HEK293 (cell line): ENCODE data around the gene PPFIA3.
A peak's percentile ranks its signal among the peaks of the same experiment; 100 is the strongest.

ENCODE experiments used
- CTCF ChIA-PET: fragments of 350-600 bp; formaldehyde crosslinking; extraction: SDS; loops from one replicate; lab custom pipeline; 2021; ENCODE audit warnings: antibody characterized with exemption; lab: Yijun Ruan, JAX
- POLR2A ChIA-PET: fragments of 300-600 bp; formaldehyde crosslinking; extraction: SDS; loops from one replicate; lab custom pipeline; 2020; ENCODE audit warnings: antibody characterized with exemption, inconsistent platforms; lab: Yijun Ruan, JAX
- H3K27ac ChIP-seq: fragments of 200-500 bp; sonication (Bioruptor generic); 2 replicates; pipeline ENCODE4 v1.5.1; 2014; ENCODE audit warnings: low read depth, low read length, control low read depth, inconsistent platforms; ENCODE audit errors: extremely low read depth
- H3K36me3 ChIP-seq, 2 experiments: fragments of 200-500 bp in 1 of 2; sonication (Bioruptor generic) in 1 of 2; 1 replicate in 1 of 2; 2 replicates in 1 of 2; pipeline ENCODE4 v1.5.1; 2014 to 2017; ENCODE audit warnings: inconsistent platforms in 2 of 2, low read length in 2 of 2; ENCODE audit not compliant: control insufficient read depth in 2 of 2, insufficient read depth in 1 of 2
- H3K4me1 ChIP-seq: fragments of 200-500 bp; sonication (Bioruptor generic); 2 replicates; pipeline ENCODE4 v1.5.1; 2014; ENCODE audit warnings: mild to moderate bottlenecking, low read length, inconsistent platforms; ENCODE audit not compliant: control insufficient read depth, insufficient read depth
- H3K4me3 ChIP-seq: 2 replicates; pipeline ENCODE4 v1.5.1; 2011; ENCODE audit warnings: low read depth, mild to moderate bottlenecking, control low read depth, low read length, moderate library complexity
- H3K9me3 ChIP-seq: fragments of 200-500 bp; sonication (Bioruptor generic); 2 replicates; pipeline ENCODE4 v1.5.1; 2014; ENCODE audit warnings: low read depth, low read length, inconsistent platforms; ENCODE audit not compliant: control insufficient read depth, insufficient read depth
- KLF8 ChIP-seq: fragments of 450-650 bp; formaldehyde crosslinking; IDR thresholded peaks from 2 replicates; pipeline ENCODE4 v1.5.1; 2016; ENCODE audit warnings: missing biosample characterization, missing genetic modification characterization
- SCRT1 ChIP-seq: fragments of 450-650 bp; formaldehyde crosslinking; IDR thresholded peaks from 2 replicates; pipeline ENCODE4 v1.5.1; 2016; ENCODE audit warnings: missing biosample characterization, missing genetic modification characterization, borderline replicate concordance
- SCRT2 ChIP-seq: fragments of 450-650 bp; formaldehyde crosslinking; IDR thresholded peaks from 2 replicates; pipeline ENCODE4 v1.5.1; 2016; ENCODE audit warnings: missing biosample characterization, missing genetic modification characterization
- SP3 ChIP-seq: fragments of 450-650 bp; formaldehyde crosslinking; IDR thresholded peaks from 2 replicates; pipeline ENCODE4 v1.5.1; 2016; ENCODE audit warnings: missing biosample characterization, missing genetic modification characterization
- ZBTB21 ChIP-seq: fragments of 450-650 bp; formaldehyde crosslinking; IDR thresholded peaks from 2 replicates; pipeline ENCODE4 v1.5.1; 2017; ENCODE audit warnings: missing biosample characterization, missing genetic modification characterization
- ZNF366 ChIP-seq: fragments of 450-650 bp; formaldehyde crosslinking; conservative IDR thresholded peaks from 2 replicates; pipeline ENCODE4 v1.5.1; 2016; ENCODE audit warnings: missing biosample characterization, missing genetic modification characterization
- ZNF677 ChIP-seq: fragments of 450-650 bp; IDR thresholded peaks from 2 replicates; pipeline ENCODE4 v1.5.0; 2018; ENCODE audit warnings: missing biosample characterization, mild to moderate bottlenecking, missing genetic modification characterization, moderate library complexity
- ZNF792 ChIP-seq: fragments of 450-650 bp; formaldehyde crosslinking; IDR thresholded peaks from 2 replicates; pipeline ENCODE4 v1.5.1; 2016; ENCODE audit warnings: missing biosample characterization, missing genetic modification characterization
- TF ChIP-seq, protein P1 (sequence below): fragments of 450-650 bp; formaldehyde crosslinking; IDR thresholded peaks from 2 replicates; pipeline ENCODE4 v1.5.1; 2016; ENCODE audit warnings: missing biosample characterization, missing genetic modification characterization
- TF ChIP-seq, protein P2 (sequence below): fragments of 450-650 bp; formaldehyde crosslinking; IDR thresholded peaks from 2 replicates; pipeline ENCODE4 v1.5.1; 2016; ENCODE audit warnings: missing biosample characterization, missing genetic modification characterization, borderline replicate concordance
- TF ChIP-seq, protein P3 (sequence below): fragments of 450-650 bp; formaldehyde crosslinking; IDR thresholded peaks from 2 replicates; pipeline ENCODE4 v1.5.1; 2017; ENCODE audit warnings: missing biosample characterization, missing genetic modification characterization
- TF ChIP-seq, protein P4 (sequence below): fragments of 450-650 bp; formaldehyde crosslinking; conservative IDR thresholded peaks from 2 replicates; pipeline ENCODE4 v1.5.1; 2016; ENCODE audit warnings: low read depth, missing biosample characterization, missing genetic modification characterization
- TF ChIP-seq, protein P5 (sequence below): fragments of 450-650 bp; formaldehyde crosslinking; conservative IDR thresholded peaks from 2 replicates; pipeline ENCODE4 v1.5.1; 2016; ENCODE audit warnings: low read depth, missing biosample characterization, missing genetic modification characterization

The PPFIA3 gene

DNA sequence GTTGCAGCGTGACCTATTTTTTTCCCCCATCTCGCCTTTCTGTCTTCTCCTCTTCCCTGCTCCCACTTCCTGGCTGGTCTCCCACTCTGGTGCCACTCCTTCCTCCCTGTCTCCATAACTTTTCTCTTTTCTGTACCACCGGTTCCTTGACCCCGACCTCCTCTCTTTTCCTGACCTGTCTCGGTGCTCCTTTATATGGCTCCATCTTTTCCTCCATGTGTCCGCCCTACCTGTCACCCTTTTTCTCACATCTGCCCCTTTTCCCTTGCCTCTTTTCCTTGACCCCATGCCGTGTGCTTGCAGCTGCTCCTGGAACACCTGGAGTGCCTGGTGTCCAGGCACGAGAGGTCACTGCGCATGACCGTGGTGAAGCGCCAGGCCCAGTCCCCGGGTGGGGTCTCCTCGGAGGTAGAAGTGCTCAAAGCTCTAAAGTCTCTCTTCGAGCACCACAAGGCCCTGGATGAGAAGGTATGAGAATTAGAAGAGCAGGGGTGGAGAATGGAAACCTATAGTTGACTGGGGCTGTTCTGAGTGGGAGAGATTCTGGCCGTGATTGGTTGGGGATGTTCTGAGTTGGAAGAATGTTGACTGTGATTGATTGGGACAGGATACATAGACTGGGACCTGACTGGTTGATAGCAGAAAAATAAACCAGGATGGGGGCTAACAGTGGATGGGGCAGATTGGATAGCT is 9.3 kb downstream of the PPFIA3 start:
- Histone ChIP-seq H3K27ac (no peak overlapping the region), H3K4me3 (no peak overlapping the region), H3K36me3 (peaks cover 0 to 18% of the 10 kb centered on the region in 2 experiments; a peak in 2 of 3 replicates), H3K9me3 (no peaks in the 10 kb centered on the region), H3K4me1 (peaks cover 7% of the 10 kb centered on the region)
- ChIA-PET POLR2A (interaction anchor here (0.5 to 1.4 kb wide), 12 partner anchors 9 to 69 kb away, joined by 4 to 27 read pairs (median 8); partner anchors contain the start of genes C19orf73, LIN7B and PPFIA3), CTCF (interaction anchor here (0.6 to 3.2 kb wide), 10 partner anchors 15 to 202 kb away, joined by 3 to 20 read pairs (median 4); partner anchors contain the start of gene LIN7B)
- TF ChIP-seq, protein P1, sequence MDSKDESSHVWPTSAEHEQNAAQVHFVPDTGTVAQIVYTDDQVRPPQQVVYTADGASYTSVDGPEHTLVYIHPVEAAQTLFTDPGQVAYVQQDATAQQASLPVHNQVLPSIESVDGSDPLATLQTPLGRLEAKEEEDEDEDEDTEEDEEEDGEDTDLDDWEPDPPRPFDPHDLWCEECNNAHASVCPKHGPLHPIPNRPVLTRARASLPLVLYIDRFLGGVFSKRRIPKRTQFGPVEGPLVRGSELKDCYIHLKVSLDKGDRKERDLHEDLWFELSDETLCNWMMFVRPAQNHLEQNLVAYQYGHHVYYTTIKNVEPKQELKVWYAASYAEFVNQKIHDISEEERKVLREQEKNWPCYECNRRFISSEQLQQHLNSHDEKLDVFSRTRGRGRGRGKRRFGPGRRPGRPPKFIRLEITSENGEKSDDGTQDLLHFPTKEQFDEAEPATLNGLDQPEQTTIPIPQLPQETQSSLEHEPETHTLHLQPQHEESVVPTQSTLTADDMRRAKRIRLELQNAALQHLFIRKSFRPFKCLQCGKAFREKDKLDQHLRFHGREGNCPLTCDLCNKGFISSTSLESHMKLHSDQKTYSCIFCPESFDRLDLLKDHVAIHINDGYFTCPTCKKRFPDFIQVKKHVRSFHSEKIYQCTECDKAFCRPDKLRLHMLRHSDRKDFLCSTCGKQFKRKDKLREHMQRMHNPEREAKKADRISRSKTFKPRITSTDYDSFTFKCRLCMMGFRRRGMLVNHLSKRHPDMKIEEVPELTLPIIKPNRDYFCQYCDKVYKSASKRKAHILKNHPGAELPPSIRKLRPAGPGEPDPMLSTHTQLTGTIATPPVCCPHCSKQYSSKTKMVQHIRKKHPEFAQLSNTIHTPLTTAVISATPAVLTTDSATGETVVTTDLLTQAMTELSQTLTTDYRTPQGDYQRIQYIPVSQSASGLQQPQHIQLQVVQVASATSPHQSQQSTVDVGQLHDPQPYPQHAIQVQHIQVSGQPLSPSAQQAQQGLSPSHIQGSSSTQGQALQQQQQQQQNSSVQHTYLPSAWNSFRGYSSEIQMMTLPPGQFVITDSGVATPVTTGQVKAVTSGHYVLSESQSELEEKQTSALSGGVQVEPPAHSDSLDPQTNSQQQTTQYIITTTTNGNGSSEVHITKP = 0 out of 2 replicates have a peak, but pooled peaks have one; percentile 4
- no peak for TF ChIP-seq ZNF792 (tag by site-specific recombination)
- TF ChIP-seq, protein P2, sequence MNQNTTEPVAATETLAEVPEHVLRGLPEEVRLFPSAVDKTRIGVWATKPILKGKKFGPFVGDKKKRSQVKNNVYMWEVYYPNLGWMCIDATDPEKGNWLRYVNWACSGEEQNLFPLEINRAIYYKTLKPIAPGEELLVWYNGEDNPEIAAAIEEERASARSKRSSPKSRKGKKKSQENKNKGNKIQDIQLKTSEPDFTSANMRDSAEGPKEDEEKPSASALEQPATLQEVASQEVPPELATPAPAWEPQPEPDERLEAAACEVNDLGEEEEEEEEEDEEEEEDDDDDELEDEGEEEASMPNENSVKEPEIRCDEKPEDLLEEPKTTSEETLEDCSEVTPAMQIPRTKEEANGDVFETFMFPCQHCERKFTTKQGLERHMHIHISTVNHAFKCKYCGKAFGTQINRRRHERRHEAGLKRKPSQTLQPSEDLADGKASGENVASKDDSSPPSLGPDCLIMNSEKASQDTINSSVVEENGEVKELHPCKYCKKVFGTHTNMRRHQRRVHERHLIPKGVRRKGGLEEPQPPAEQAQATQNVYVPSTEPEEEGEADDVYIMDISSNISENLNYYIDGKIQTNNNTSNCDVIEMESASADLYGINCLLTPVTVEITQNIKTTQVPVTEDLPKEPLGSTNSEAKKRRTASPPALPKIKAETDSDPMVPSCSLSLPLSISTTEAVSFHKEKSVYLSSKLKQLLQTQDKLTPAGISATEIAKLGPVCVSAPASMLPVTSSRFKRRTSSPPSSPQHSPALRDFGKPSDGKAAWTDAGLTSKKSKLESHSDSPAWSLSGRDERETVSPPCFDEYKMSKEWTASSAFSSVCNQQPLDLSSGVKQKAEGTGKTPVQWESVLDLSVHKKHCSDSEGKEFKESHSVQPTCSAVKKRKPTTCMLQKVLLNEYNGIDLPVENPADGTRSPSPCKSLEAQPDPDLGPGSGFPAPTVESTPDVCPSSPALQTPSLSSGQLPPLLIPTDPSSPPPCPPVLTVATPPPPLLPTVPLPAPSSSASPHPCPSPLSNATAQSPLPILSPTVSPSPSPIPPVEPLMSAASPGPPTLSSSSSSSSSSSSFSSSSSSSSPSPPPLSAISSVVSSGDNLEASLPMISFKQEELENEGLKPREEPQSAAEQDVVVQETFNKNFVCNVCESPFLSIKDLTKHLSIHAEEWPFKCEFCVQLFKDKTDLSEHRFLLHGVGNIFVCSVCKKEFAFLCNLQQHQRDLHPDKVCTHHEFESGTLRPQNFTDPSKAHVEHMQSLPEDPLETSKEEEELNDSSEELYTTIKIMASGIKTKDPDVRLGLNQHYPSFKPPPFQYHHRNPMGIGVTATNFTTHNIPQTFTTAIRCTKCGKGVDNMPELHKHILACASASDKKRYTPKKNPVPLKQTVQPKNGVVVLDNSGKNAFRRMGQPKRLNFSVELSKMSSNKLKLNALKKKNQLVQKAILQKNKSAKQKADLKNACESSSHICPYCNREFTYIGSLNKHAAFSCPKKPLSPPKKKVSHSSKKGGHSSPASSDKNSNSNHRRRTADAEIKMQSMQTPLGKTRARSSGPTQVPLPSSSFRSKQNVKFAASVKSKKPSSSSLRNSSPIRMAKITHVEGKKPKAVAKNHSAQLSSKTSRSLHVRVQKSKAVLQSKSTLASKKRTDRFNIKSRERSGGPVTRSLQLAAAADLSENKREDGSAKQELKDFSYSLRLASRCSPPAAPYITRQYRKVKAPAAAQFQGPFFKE (tag by site-specific recombination) = no peak
- TF ChIP-seq ZNF366 (tag by site-specific recombination) = peak; percentile 48; the same call in 1 of the 2 replicates
- no peak for TF ChIP-seq SCRT2 (tag by site-specific recombination)
- TF ChIP-seq, protein P3, sequence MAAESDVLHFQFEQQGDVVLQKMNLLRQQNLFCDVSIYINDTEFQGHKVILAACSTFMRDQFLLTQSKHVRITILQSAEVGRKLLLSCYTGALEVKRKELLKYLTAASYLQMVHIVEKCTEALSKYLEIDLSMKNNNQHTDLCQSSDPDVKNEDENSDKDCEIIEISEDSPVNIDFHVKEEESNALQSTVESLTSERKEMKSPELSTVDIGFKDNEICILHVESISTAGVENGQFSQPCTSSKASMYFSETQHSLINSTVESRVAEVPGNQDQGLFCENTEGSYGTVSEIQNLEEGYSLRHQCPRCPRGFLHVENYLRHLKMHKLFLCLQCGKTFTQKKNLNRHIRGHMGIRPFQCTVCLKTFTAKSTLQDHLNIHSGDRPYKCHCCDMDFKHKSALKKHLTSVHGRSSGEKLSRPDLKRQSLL (tag by site-specific recombination) = 0 out of 2 replicates have a peak, but pooled peaks have one; percentile 39
- peak; percentile 7; the same call in 1 of the 2 replicates for TF ChIP-seq KLF8 (tag by site-specific recombination)
- TF ChIP-seq SCRT1 (tag by site-specific recombination) = no peak
- TF ChIP-seq, protein P4, sequence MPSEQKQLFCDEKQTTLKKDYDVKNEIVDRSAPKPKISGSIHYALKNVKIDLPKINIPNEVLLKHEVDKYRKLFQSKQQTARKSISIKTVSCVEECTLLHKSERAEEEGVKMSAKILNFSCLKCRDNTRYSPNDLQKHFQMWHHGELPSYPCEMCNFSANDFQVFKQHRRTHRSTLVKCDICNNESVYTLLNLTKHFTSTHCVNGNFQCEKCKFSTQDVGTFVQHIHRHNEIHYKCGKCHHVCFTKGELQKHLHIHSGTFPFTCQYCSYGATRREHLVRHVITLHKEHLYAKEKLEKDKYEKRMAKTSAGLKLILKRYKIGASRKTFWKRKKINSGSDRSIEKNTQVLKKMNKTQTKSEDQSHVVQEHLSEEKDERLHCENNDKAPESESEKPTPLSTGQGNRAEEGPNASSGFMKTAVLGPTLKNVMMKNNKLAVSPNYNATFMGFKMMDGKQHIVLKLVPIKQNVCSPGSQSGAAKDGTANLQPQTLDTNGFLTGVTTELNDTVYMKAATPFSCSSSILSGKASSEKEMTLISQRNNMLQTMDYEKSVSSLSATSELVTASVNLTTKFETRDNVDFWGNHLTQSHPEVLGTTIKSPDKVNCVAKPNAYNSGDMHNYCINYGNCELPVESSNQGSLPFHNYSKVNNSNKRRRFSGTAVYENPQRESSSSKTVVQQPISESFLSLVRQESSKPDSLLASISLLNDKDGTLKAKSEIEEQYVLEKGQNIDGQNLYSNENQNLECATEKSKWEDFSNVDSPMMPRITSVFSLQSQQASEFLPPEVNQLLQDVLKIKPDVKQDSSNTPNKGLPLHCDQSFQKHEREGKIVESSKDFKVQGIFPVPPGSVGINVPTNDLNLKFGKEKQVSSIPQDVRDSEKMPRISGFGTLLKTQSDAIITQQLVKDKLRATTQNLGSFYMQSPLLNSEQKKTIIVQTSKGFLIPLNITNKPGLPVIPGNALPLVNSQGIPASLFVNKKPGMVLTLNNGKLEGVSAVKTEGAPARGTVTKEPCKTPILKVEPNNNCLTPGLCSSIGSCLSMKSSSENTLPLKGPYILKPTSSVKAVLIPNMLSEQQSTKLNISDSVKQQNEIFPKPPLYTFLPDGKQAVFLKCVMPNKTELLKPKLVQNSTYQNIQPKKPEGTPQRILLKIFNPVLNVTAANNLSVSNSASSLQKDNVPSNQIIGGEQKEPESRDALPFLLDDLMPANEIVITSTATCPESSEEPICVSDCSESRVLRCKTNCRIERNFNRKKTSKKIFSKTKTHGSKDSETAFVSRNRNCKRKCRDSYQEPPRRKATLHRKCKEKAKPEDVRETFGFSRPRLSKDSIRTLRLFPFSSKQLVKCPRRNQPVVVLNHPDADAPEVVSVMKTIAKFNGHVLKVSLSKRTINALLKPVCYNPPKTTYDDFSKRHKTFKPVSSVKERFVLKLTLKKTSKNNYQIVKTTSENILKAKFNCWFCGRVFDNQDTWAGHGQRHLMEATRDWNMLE = no peak
- no peak for TF ChIP-seq SP3 (tag by site-specific recombination)
- TF ChIP-seq ZNF677 (tag by site-specific recombination) = no peak
- no peak for TF ChIP-seq ZBTB21 (tag by site-specific recombination)
- TF ChIP-seq, protein P5, sequence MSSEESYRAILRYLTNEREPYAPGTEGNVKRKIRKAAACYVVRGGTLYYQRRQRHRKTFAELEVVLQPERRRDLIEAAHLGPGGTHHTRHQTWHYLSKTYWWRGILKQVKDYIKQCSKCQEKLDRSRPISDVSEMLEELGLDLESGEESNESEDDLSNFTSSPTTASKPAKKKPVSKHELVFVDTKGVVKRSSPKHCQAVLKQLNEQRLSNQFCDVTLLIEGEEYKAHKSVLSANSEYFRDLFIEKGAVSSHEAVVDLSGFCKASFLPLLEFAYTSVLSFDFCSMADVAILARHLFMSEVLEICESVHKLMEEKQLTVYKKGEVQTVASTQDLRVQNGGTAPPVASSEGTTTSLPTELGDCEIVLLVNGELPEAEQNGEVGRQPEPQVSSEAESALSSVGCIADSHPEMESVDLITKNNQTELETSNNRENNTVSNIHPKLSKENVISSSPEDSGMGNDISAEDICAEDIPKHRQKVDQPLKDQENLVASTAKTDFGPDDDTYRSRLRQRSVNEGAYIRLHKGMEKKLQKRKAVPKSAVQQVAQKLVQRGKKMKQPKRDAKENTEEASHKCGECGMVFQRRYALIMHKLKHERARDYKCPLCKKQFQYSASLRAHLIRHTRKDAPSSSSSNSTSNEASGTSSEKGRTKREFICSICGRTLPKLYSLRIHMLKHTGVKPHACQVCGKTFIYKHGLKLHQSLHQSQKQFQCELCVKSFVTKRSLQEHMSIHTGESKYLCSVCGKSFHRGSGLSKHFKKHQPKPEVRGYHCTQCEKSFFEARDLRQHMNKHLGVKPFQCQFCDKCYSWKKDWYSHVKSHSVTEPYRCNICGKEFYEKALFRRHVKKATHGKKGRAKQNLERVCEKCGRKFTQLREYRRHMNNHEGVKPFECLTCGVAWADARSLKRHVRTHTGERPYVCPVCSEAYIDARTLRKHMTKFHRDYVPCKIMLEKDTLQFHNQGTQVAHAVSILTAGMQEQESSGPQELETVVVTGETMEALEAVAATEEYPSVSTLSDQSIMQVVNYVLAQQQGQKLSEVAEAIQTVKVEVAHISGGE (tag by site-specific recombination) = peak; percentile 44; the same call in 1 of the 2 replicates
